ENCODE results near the gene SLC40A1.

Gene SLC40A1

GRCh38 chr2:189552991-189553404 is 27.6 kb downstream of the SLC40A1 start:
- no peaks in the 10 kb centered on the region for H3K27me3 ChIP-seq (ENCODE audit: insufficient read depth, low read length)
- no peak overlapping the region for H3K4me3 ChIP-seq (ENCODE audit: low read depth, low read length)
- peak overlapping the region; percentile 35 for H2AFZ ChIP-seq (ENCODE audit: low read length, unreplicated experiment)
- peaks cover 28% of the 10 kb centered on the region for H3K4me1 ChIP-seq (ENCODE audit: control insufficient read depth, insufficient read depth, low read length, unreplicated experiment)
- no peak overlapping the region for H3K27ac ChIP-seq (ENCODE audit: low read depth, low read length)
- no peaks in the 10 kb centered on the region for H3K79me2 ChIP-seq (ENCODE audit: control insufficient read depth, insufficient read depth, low read length, unreplicated experiment)
- H3K36me3 ChIP-seq (ENCODE audit: insufficient read depth, low read length): no peaks in the 10 kb centered on the region

GRCh38 chr2:189552334-189552990 is 28.1 kb downstream of the SLC40A1 start:
- peaks cover 28% of the 10 kb centered on the region for H3K4me1 ChIP-seq (ENCODE audit: control insufficient read depth, insufficient read depth, low read length, unreplicated experiment)
- no peaks in the 10 kb centered on the region for H3K36me3 ChIP-seq (ENCODE audit: insufficient read depth, low read length)
- H3K27ac ChIP-seq (ENCODE audit: low read depth, low read length): no peak overlapping the region
- H3K79me2 ChIP-seq (ENCODE audit: control insufficient read depth, insufficient read depth, low read length, unreplicated experiment): no peaks in the 10 kb centered on the region
- H3K27me3 ChIP-seq (ENCODE audit: insufficient read depth, low read length): no peaks in the 10 kb centered on the region
- H3K4me3 ChIP-seq (ENCODE audit: low read depth, low read length): no peak overlapping the region
- H2AFZ ChIP-seq (ENCODE audit: low read length, unreplicated experiment): peak overlapping the region; percentile 41

- Histone ChIP-seq H3K4me1 (ENCODE audit: control insufficient read depth, insufficient read depth, low read length, unreplicated experiment) (peaks cover 28% of the 10 kb centered on the region), H3K36me3 (ENCODE audit: insufficient read depth, low read length) (no peaks in the 10 kb centered on the region), H2AFZ (ENCODE audit: low read length, unreplicated experiment) (no peak overlapping the region), H3K79me2 (ENCODE audit: control insufficient read depth, insufficient read depth, low read length, unreplicated experiment) (no peaks in the 10 kb centered on the region), H3K27me3 (ENCODE audit: insufficient read depth, low read length) (no peaks in the 10 kb centered on the region), H3K4me3 (ENCODE audit: low read depth, low read length) (no peak overlapping the region), H3K27ac (ENCODE audit: low read depth, low read length) (no peak overlapping the region)
Measured at GRCh38 chr2:189551808-189552207, 28.8 kb downstream of the SLC40A1 start.

GRCh38 chr2:189549449-189549832 is 31.1 kb downstream of the SLC40A1 start:
- Histone ChIP-seq H2AFZ (ENCODE audit: low read length, unreplicated experiment) (peak overlapping the region; percentile 84), H3K36me3 (ENCODE audit: insufficient read depth, low read length) (no peaks in the 10 kb centered on the region), H3K27ac (ENCODE audit: low read depth, low read length) (no peak overlapping the region), H3K27me3 (ENCODE audit: insufficient read depth, low read length) (no peaks in the 10 kb centered on the region), H3K4me1 (ENCODE audit: control insufficient read depth, insufficient read depth, low read length, unreplicated experiment) (peaks cover 25% of the 10 kb centered on the region), H3K79me2 (ENCODE audit: control insufficient read depth, insufficient read depth, low read length, unreplicated experiment) (no peaks in the 10 kb centered on the region), H3K4me3 (ENCODE audit: low read depth, low read length) (no peak overlapping the region)

GRCh38 chr2:189548666-189549448 is 31.7 kb downstream of the SLC40A1 start:
- no peaks in the 10 kb centered on the region for H3K36me3 ChIP-seq (ENCODE audit: insufficient read depth, low read length)
- H2AFZ ChIP-seq (ENCODE audit: low read length, unreplicated experiment): peak overlapping the region; percentile 84
- H3K79me2 ChIP-seq (ENCODE audit: control insufficient read depth, insufficient read depth, low read length, unreplicated experiment): no peaks in the 10 kb centered on the region
- no peak overlapping the region for H3K27ac ChIP-seq (ENCODE audit: low read depth, low read length)
- H3K27me3 ChIP-seq (ENCODE audit: insufficient read depth, low read length): no peaks in the 10 kb centered on the region
- H3K4me3 ChIP-seq (ENCODE audit: low read depth, low read length): no peak overlapping the region
- peaks cover 25% of the 10 kb centered on the region for H3K4me1 ChIP-seq (ENCODE audit: control insufficient read depth, insufficient read depth, low read length, unreplicated experiment)

- Histone ChIP-seq H3K4me3 (ENCODE audit: low read depth, low read length) (no peak overlapping the region), H2AFZ (ENCODE audit: low read length, unreplicated experiment) (no peak overlapping the region), H3K79me2 (ENCODE audit: control insufficient read depth, insufficient read depth, low read length, unreplicated experiment) (no peaks in the 10 kb centered on the region), H3K27me3 (ENCODE audit: insufficient read depth, low read length) (no peaks in the 10 kb centered on the region), H3K4me1 (ENCODE audit: control insufficient read depth, insufficient read depth, low read length, unreplicated experiment) (peaks cover 8% of the 10 kb centered on the region), H3K27ac (ENCODE audit: low read depth, low read length) (no peak overlapping the region), H3K36me3 (ENCODE audit: insufficient read depth, low read length) (no peaks in the 10 kb centered on the region)
Measured at GRCh38 chr2:189545418-189545817, 35.2 kb downstream of the SLC40A1 start.

DNA sequence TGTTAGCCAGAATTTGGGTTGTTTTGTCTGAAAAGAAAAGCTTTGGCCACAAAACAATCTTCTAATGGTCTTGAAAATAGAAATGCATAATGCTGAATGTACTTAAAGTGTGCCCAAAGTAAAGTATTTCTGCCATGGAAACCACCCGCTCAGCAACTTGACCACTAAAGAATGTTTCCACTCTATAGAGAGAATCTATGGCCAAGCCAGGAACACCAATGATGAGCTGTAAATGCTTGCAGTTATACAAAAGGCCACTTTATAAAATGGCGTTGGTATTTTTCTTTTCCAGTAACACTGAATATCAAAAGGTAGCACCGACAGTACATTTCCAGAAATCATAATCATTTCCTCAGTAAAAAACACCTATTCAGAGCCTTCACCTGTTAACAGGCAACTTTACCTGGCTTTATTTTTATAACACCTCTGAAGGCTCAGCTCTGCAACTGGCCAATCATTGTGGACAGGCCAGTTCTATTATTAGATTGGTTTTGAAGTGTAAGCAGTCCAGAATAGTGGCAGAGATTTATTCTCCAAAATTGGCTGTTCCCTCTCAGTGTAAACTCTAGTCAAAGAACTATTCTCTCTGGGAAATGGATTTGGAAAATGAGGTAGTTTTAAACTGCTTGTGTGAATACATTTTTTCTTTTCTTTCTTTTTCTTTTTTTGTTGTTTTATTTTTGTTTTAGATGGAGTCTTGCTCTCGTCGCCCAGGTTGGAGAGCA is 36.1 kb downstream of the SLC40A1 start:
- Histone ChIP-seq H3K36me3 (ENCODE audit: insufficient read depth, low read length) (no peaks in the 10 kb centered on the region), H2AFZ (ENCODE audit: low read length, unreplicated experiment) (no peak overlapping the region), H3K27ac (ENCODE audit: low read depth, low read length) (no peak overlapping the region), H3K4me1 (ENCODE audit: control insufficient read depth, insufficient read depth, low read length, unreplicated experiment) (peaks cover 8% of the 10 kb centered on the region), H3K79me2 (ENCODE audit: control insufficient read depth, insufficient read depth, low read length, unreplicated experiment) (no peaks in the 10 kb centered on the region), H3K27me3 (ENCODE audit: insufficient read depth, low read length) (no peaks in the 10 kb centered on the region), H3K4me3 (ENCODE audit: low read depth, low read length) (no peak overlapping the region)

DNA sequence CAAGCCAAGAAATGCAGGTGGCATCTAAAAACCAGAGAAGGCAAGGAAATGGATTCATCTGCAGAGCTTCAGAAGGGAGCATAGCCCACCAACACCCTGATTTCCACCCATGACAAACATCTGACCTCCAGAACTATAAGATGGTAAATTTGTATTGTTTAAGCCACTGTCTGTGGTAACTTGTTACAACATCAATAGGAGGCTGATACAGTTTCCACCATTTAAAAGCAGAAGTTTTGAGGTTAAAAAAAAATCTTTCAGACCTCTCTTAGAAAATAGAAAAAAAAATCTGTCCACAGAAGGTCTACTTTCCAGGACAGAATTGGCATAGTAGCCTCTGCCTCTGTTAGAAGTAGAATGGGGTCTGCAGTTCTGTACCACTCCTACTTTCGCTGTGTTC is 37.2 kb downstream of the SLC40A1 start:
- H3K36me3 ChIP-seq (ENCODE audit: insufficient read depth, low read length): no peaks in the 10 kb centered on the region
- H3K79me2 ChIP-seq (ENCODE audit: control insufficient read depth, insufficient read depth, low read length, unreplicated experiment): no peaks in the 10 kb centered on the region

DNA sequence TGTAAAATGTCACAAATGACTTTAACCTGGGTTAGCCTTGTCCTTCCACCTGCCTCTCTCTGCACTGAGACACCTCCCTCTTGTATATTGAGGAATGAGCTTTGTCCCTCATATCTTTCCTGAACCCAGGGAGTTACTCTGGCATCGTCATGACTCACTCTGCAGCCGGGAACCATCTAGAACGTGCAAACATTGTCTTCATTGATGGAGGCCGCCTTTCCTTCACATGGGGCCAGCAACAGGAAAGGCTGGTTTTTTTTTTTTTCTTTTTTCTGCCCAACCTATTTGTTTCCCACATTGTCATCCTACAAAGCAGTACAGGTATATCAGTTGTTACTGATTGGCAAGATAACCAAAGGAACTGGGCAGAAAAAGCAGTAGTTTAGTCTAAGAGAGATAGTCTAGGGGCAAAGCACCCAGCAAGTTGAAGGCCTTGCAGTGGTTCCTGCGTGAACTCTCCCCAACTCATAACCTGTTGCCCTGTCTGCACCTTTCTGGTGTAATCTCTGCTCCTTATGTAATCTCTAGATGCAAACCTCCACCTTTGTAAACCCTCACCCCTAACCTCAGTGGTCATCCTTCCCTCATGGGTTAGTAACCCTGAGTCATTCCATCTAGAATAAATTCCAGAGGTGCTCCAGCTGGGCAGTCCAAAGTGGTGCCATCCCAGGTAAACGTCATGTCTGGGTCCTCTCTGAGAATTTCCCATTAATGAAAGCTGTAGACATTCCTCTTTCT is 38.3 kb downstream of the SLC40A1 start:
- no peak overlapping the region for H2AFZ ChIP-seq (ENCODE audit: low read length, unreplicated experiment)
- H3K79me2 ChIP-seq (ENCODE audit: control insufficient read depth, insufficient read depth, low read length, unreplicated experiment): no peaks in the 10 kb centered on the region
- no peaks in the 10 kb centered on the region for H3K36me3 ChIP-seq (ENCODE audit: insufficient read depth, low read length)
- no peak overlapping the region for H3K4me3 ChIP-seq (ENCODE audit: low read depth, low read length)
- no peaks in the 10 kb centered on the region for H3K27me3 ChIP-seq (ENCODE audit: insufficient read depth, low read length)
- no peaks in the 10 kb centered on the region for H3K4me1 ChIP-seq (ENCODE audit: control insufficient read depth, insufficient read depth, low read length, unreplicated experiment)
- no peak overlapping the region for H3K27ac ChIP-seq (ENCODE audit: low read depth, low read length)

More for the DNA sequence above, 37.2 kb downstream of the SLC40A1 start:
- no peak overlapping the region for H3K4me3 ChIP-seq (ENCODE audit: low read depth, low read length)
- H3K27ac ChIP-seq (ENCODE audit: low read depth, low read length): no peak overlapping the region
- no peak overlapping the region for H2AFZ ChIP-seq (ENCODE audit: low read length, unreplicated experiment)
- H3K27me3 ChIP-seq (ENCODE audit: insufficient read depth, low read length): no peaks in the 10 kb centered on the region
- H3K4me1 ChIP-seq (ENCODE audit: control insufficient read depth, insufficient read depth, low read length, unreplicated experiment): no peaks in the 10 kb centered on the region

DNA sequence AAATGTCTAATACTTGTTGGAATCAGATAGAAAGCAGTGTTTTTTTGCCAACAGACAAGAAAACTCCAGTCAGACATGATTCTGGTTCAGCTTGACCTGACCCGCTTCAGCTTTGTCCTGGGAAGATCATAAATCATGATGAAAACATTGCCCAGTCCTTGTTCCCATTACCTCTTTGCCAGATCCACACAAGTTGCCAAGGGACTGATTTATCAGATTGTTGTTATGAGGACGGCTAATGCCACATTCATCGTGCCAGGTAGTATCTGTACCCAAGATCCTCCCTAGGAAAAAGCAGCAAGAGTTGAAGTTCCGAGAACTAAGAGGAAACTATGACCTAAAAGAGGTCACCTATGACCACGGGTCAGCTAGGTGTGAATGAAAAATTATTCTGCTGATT is 39.0 kb downstream of the SLC40A1 start:
- Histone ChIP-seq H3K4me1 (ENCODE audit: control insufficient read depth, insufficient read depth, low read length, unreplicated experiment) (no peaks in the 10 kb centered on the region), H3K79me2 (ENCODE audit: control insufficient read depth, insufficient read depth, low read length, unreplicated experiment) (no peaks in the 10 kb centered on the region), H3K27ac (ENCODE audit: low read depth, low read length) (no peak overlapping the region), H2AFZ (ENCODE audit: low read length, unreplicated experiment) (no peak overlapping the region), H3K36me3 (ENCODE audit: insufficient read depth, low read length) (no peaks in the 10 kb centered on the region), H3K4me3 (ENCODE audit: low read depth, low read length) (no peak overlapping the region), H3K27me3 (ENCODE audit: insufficient read depth, low read length) (no peaks in the 10 kb centered on the region)

Data from ACC112 (cell line).